M059J (cell line): Measurements from ENCODE around the gene CPNE6. TPM values are rescaled to one million over a fixed set of nuclear protein-coding genes. Genes with fewer than 3 reads are reported as not detected.
A peak's percentile ranks its signal among the peaks of the same experiment; 100 is the strongest.

ENCODE experiments used
- DNase-seq: peaks from one replicate; pipeline ENCODE4 v3.0.0-alpha.2; 2012; ENCODE audit warnings: low read depth
- total RNA-seq: library from RNA; depleted of rRNA; stranded (reverse); fragments of >200 nt; shearing (Covaris generic); gene quantifications from 2 replicates; pipeline ENCODE4 v1.2.3, GENCODE V29; 2014

Gene CPNE6
- total RNA-seq, 1 experiment from 2014 or later, result not detected

DNA sequence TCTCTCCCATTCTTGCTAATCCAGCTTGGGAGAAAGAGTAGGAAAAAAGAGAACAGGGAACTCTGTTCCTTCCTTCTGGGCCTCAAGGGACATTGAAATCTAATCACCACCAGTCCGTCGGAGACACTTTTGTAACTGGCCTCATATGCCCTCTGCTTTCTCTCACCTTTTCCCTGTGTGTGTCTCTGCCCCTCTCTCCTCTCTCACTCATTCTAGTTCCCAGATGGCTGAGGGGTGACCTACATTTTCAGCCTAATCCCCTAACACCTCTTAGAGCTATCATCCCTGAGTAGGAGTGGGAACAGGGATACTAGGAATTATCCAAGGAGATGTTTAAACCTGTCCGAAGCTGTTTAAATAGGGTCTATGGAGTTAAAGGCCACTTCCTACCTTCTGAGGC, 13.9 kb downstream of the CPNE6 start:
- DNase-seq, result no peak

DNA sequence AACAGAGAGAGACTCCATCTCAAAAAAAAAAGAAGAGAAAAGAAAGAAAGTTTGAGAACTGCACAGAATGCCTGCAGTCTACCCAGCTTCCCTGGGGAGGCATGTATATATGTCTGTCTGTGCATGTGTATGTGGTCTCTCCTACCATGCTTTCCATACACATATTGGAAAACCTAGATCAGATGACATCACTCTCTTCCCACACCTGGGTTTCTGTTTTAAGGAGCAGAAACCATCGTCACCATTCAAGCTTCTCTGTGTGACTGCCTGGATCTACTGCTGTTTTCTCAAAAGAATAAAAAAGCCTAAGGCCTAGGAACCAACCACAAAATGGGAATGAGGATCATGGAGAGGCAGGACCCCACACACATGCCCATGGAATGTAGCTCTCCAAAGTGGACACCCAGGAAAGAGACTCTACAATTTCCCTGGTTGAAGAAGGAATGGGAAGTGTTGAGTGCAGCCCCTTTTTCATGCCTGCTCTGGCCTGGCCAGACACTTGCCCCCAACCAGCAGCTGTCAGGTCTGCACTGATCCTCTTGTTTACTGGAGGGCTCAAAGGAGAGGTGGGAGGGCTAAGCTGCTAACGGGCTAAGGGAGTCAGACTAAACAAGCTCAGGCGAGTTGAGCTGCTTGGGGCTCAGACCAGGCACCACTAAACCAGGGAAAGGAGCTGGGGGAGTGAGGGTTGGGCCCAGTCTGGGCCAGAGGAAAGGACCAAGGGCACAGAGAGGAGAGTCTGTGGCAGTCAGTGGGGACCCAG, 15.0 kb downstream of the CPNE6 start:
- DNase-seq, result no peak

DNA sequence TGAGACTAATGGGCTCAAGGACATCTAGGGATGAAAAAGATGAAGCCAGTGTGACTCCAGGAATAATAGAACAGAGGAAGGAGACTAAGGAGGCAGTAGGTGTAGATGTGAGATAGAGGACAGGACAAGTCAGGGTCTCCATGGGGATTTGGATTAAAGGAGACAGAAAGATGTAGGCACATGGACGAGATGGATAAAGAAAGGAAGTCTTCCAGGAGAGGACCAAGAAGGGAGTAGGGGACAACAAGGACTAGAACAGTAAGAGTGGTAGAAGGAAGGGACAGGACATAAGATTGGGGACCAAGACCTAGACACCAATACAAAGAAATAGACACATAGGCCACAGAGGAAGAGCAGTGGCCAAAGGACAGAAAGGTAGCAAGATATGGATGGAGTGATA, 15.6 kb downstream of the CPNE6 start:
- DNase-seq, result no peak

DNA sequence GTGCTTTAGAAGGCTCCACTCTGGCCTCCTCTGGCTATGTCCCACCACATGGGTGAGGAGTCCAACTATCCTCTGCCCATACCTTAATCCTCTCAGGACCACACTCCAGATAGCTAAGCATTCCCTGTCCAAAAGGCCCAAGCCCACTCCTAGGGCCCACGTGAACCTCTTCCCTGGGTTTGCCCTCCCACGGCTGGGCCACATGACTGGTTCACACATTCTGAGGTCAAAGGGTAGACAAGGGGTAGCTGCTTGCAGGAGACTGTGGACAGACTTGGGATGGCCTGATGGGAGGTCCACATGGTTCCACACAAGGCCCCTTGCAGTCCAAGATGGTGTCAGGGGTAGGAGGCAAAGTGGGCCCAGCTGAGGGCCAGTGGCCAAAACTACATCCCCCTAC, 16.7 kb downstream of the CPNE6 start:
- DNase-seq, result no peak

DNA sequence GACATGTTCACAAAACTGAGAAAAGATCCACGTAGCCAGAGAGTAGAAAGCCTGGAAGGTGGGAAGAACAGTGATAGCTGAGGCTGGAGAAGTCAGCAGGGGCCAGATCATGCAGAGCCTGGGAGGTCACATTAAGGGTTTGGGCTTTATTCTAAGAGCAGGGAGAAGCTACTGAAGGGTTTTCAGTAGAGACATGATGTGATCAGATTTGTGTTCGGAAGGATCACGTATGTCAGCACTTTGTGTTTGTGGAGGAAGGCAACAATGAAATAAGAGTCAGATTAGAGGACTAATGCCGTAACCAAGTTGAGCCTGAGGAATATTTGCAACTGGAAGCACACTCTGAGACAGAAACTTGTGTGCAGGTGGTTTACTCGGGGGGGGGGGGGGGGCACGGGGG, 18.5 kb downstream of the CPNE6 start:
- no peak for DNase-seq

DNA sequence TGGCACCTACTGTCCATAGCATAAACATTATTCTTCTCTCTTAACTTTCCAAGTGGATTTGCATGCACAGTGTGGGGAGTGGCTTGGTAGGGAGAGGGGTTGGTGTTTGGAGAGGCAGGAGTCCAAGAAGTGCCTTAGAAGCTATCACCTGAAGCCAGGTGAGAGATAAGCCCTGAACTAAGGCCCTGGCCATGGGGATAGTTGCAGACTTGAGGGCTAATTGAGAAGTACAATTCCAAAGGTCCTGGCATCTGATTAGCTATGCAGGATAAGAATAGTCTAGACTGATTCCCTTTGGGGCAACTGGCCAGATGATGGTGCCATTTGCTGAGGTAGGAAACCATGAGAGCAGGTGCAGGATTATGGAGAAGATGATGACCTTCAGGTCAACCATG, 20.7 kb downstream of the CPNE6 start:
- no peak for DNase-seq

DNA sequence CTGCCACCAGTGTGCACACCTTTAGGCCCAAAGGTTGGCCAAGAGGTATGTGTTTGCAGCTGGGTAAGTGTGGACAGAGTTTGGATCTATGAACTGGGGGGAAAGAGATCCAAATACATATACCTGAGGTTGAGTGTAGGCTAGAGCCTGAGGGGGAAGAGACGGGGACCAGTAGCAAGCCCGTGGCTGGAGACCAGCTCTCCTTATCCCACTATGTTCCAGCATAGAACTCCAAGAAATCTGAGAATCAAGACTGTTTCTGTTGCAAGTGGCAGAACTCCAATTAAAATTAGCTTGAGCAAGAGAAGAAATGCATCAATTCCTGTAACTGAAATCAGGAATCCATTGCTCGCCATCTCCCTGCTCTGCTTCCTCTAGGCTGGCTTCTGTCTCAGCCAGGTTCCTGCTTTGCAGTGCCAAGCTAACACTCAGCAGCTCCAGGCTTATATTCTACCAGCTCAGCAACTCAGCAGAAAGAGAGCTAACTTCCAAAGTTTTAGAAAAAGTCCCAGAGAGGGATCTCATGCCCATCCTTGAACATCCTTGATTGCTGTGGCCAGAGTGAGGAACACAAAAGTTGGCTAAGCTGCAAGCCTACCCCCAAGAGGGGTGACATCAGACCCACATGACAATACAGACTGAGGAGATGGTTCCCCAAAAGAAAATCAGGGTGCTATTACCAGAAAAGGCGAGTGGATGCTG, 21.3 kb downstream of the CPNE6 start:
- DNase-seq, result no peak

DNA sequence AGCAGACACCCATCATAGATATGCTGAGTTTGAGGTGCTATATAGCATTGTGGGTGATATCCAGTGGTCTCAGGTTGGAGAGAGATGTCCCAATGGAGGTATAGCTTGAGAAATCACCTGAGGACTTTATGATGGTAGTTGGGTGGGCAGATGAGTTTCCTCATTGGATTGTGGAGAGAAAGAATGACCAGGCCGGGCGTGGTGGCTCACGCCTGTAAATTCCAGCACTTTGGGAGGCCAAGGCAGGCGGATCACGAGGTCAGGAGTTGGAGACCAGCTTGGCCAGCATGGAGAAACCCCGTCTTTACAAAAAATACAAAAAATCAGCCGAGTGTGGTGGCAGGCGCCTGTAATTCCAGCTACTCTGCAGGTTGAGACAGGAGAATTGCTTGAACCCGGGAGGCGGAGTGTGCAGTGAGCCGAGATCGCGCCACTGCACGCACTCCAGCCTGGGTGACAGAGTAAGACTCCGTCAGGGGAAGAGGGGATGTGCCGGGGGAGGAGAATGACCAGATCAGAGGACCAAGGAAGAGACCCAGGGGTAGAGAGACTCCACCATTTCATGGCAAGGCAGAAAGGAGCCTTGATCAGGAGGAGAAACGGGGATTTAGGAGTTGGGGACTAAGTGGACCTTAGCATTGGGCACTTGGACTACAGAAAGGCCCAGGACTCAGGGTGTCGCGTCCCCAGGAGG, 22.0 kb downstream of the CPNE6 start:
- no peak for DNase-seq

DNA sequence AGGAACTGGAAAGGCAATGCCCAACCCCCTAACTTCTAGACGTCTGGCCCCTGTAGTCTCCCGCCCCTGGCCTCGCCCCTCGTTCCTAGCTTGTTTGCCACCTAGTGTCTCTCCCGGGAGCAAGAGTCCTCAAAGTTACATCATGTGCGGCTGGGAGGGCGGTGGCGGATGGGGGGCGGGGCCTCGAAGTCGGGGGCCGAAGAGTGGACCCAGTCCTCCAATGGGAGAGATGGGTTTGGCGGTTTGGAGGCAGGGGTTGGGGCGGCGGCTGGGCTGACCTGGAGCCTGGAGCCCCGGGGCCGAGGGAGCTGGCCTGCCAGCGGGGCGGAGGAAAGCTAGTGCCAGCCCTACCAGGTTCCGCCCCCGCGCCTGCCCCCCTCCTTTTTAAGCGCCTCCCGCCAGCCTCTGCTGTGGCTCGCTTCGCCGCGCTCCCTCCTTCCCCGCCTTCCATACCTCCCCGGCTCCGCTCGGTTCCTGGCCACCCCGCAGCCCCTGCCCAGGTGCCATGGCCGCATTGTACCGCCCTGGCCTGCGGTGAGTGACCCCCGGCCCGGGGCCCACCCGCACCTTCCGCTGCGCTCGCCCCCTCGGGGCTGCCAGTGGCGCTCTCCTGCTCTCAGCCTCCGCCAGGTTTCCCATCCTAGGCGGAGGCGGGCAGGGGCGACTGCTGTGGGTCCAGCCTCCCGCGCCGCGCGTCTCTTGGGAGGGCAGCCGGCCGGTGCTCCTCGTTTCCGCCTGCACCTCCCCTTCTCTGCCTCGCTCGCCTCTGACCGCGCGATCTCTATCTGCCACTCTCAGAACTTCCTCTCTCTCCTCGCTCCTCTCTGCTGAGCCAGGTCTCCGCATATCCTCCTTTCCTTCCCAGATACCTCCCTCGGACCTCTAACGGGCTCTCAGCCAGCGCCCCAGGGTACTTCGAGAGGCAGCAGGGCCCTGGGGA, 22.8 kb downstream of the CPNE6 start, which contains the start of gene PCK2:
PCK2 (plus strand) TSS at position 411 of the 940 bp plus-strand sequence; CDS start at position 506, 95 bp downstream.
- DNase-seq, result peak; percentile 89

DNA sequence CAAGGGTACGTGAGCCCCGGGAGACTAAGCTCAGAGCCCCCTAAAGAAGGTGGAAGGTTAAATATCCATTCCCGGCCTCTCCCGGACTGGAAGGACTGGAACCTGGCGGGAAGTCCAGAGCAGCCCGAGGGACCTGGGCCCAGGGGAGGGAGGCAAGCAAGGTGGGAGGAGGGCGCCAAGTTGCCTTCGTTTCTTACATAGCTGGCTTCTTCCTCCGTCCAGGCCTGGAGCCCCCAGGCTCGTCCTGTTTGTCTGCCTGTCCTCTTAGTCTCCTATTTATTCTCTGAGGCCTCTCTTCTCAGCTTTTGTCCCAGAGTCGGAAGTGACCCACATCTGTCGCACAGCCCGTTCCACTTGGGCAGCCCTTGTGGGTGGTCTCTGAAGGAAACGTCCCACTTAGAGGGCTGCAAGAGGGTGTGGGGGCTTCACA, 23.5 kb downstream of the CPNE6 start:
- DNase-seq, result no peak

DNA sequence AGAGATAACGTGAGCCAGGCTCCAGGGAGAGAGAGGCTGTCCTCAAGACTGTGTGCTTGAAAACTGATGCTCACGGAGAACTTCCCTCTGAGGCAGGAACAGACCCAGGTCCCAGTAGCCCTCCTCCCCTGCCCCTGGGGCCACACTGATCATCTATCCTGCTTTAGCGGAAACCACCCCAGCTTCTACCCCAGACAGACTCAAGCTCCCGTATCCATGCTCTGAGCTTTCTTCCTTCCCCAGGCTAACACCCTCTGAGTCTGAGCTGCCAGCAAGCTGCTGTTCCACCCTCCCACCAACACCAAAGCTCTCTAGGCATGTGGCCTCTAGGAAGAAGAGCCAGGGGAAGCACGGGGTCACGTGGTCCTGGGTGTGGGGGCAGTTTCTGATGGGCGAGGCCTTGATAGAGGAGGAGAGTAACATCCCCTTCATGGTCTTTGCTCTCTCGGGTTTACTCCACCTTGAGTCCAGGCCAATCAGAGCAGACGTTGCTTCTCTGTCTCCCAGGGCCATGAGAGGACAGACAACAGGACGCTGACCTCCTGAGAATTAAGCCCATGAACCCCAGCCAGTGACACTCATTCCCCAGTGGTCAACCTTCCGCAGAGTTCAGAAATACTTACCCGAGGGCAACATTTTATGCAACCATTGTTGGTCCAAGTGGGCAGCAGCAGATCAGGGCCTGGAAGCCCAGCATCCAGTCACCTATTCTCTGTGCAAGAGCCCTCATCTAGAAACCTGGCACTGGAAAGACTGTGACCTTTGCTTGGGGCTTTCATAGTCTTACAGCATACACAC, 24.1 kb downstream of the CPNE6 start:
- DNase-seq, result no peak

DNA sequence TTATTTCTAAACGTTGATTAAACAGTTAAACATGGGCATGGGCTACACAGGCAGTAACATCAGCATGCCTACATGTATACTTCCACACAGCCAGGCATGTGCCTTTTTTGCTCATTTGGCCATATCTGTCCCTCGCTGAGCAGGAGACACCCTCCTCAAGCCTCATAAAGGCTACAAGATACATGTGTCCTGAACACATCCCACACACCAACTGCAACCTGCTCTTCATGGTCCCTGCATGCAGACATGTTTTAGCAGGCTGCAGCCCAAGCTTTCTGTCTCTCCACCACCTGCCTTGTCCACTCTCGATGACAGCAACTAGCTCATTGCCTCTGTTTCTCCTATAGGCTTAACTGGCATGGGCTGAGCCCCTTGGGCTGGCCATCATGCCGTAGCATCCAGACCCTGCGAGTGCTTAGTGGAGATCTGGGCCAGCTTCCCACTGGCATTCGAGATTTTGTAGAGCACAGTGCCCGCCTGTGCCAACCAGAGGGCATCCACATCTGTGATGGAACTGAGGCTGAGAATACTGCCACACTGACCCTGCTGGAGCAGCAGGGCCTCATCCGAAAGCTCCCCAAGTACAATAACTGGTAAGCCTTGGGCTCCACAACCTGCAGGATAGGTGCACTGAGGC, 25.3 kb downstream of the CPNE6 start:
- no peak for DNase-seq

DNA sequence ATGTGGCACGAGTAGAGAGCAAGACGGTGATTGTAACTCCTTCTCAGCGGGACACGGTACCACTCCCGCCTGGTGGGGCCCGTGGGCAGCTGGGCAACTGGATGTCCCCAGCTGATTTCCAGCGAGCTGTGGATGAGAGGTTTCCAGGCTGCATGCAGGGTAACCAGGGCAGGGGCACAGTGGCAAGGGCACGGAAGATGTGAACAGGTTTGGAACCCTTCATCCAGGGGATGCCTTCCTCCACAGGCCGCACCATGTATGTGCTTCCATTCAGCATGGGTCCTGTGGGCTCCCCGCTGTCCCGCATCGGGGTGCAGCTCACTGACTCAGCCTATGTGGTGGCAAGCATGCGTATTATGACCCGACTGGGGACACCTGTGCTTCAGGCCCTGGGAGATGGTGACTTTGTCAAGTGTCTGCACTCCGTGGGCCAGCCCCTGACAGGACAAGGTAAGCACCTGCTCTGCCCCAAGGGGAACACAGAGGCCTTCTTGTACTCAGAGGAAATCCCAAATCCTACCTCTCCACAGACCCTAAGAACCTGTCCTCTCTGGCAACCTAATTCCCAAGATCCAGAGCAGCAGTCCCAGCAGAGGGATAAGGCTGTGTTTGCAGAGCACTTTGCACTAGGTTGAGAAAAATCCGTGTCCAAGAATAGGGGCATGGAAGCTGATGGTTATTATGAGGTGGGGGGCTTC, 27.0 kb downstream of the CPNE6 start:
- DNase-seq, result no peak

DNA sequence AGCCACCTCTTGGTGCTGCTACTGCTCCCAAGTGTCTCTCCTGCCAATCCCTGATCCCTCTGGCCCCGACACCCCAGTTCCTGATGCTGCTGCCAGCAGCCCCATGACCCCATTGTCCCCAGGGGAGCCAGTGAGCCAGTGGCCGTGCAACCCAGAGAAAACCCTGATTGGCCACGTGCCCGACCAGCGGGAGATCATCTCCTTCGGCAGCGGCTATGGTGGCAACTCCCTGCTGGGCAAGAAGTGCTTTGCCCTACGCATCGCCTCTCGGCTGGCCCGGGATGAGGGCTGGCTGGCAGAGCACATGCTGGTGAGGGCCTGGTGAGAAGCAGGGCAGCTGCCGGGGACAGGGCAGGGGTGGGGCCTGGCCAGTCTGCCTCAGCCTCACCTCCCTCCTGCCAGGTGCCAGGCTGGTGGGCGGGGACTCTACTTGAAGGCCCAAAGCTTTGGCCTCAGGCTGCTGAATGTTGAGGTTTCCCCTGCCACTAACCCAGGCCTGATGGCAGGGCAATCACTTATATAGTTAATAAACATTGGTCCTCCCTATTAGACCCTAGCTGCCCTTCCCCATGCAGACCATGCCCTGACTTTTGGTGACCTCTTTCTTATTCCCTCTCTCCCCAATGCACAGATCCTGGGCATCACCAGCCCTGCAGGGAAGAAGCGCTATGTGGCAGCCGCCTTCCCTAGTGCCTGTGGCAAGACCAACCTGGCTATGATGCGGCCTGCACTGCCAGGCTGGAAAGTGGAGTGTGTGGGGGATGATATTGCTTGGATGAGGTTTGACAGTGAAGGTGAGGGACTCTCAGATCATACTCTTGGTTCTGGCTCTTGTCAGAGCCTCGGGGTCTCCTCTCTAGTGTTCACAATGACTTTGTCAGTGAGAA, 27.8 kb downstream of the CPNE6 start:
- DNase-seq, result no peak

DNA sequence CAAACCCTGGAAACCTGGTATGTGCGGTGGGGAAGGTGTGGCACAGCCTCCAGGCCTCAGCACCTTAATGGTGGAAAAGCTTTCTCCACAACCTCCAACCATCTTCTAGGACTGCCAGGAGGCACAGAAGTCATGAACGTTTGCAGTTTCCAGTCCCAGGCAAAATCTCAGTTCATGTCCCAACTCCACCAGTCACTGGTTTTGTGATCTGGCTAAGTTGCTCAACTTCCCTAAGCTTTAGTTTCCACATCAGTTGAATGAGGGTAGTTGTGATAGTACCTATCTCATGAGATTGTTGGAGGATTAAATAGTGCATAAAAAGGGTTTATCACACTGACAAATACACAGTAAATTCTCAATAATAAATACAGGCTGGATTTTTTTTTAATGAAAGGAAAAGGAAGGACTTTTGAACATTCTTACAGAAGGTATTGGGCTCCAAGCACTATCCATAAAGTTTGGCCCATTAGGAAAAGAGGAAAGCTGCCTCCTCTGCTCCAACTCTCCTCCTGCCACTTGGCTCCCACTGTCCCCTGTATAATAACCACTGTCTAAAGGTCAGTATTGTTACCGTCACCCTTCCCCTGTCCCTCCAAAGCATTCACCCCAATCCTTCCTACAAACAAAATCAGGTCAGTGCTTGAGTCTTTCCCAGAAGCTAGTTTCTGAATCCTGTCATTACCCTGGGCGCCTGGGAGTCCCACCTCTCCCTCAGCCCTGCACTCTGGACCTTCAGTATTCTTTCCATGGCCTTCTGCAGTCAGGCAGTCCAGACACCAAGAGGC, 29.0 kb downstream of the CPNE6 start:
- DNase-seq, result no peak

DNA sequence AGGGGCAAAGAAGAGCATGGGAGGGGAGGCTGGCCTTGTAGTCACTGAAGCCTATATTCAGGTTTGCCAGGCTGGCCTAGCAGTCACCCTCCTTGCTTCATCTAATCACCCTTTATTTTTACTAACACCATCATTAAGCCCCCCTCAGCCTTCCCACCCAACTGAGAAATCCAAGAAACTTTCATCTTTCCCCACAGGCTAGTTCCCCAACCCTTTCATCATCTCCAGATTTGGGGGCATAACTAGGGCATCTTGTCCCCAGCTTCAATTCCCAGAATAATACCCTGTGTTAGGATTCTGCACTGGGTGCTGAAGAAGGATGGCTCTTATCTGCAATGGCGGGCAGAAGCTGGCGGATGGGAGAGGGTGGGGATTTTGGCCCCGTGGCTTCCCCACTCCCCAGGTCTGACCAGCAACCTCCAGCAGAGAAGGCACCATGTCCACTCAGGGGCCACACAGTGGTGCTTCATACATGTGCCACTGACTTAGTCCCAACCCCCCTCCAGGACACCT, 29.7 kb downstream of the CPNE6 start:
- no peak for DNase-seq

DNA sequence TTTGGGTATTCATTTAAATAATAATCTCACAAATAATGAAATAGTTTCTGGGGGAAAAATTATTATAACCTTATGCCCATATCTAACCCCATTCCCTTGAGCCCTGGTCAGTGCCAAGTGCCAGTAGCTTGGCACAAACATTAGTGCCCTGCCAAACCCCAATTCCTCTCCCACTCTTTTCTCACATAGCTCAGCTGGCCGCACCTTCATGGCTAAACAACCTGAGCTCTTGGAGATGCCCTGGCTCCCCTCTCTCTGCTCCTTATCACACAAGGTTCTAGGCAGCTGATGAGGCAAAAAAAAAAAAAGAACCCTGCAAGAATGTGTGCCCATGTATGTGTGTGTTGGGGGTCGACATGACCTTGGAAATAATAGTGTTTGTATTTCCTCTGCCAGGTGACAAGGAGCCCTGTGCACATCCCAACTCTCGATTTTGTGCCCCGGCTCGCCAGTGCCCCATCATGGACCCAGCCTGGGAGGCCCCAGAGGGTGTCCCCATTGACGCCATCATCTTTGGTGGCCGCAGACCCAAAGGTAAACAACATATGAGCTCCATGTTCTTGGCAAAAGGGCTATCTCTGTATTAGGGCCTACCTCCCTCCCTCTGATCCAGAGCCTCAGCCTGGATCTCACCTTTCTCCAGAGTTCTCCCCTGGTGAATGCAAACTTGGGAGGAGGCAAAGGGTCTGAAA, 31.1 kb downstream of the CPNE6 start:
- no peak for DNase-seq
